SK-N-SH (cell line): ENCODE measurements around the gene TMEM174. TPM values are rescaled to one million over a fixed set of nuclear protein-coding genes. Genes with fewer than 3 reads are reported as not detected.

Experiments
- CTCF ChIA-PET: fragments of 300-600, 350-600 bp; formaldehyde crosslinking; extraction: SDS; loops from one replicate; lab custom pipeline; 2021; lab: Yijun Ruan, JAX
- POLR2A ChIA-PET: fragments of 350-600 bp; sonication (Branson Sonifier 250); formaldehyde crosslinking; extraction: SDS; loops from one replicate; lab custom pipeline; 2020; ENCODE audit warnings: antibody characterized with exemption, inconsistent platforms; lab: Yijun Ruan, JAX
- DNase-seq: peaks from one replicate; pipeline ENCODE4 v3.0.0; 2012
- H2AFZ ChIP-seq: fragments of 200-600 bp; sonication (generic); 2 replicates; pipeline ENCODE4 v1.8.1; 2016; ENCODE audit warnings: antibody characterized with exemption, mild to moderate bottlenecking, low read depth
- H3F3A ChIP-seq: fragments of 200-600 bp; sonication (generic); replicated peaks from 2 replicates; pipeline ENCODE3; 2016; ENCODE audit warnings: antibody characterized with exemption, mild to moderate bottlenecking; ENCODE audit not compliant: insufficient read depth
- H3K27ac ChIP-seq, 2 experiments: fragments of 200-500 bp in 1 of 2; fragments of 200-600 bp in 1 of 2; sonication (Bioruptor generic) in 1 of 2; sonication (generic), shearing (Covaris generic) in 1 of 2; 2 replicates each; pipeline versions ENCODE4 v1.5.1 to v1.6.1; 2014 to 2016; ENCODE audit warnings: low read depth in 2 of 2, inconsistent platforms in 1 of 2, low read length in 1 of 2, mild to moderate bottlenecking in 1 of 2, mixed read lengths in 1 of 2
- H3K27me3 ChIP-seq: fragments of 200-600 bp; sonication (generic), shearing (Covaris generic); 2 replicates; pipeline ENCODE4 v1.6.1; 2016; ENCODE audit warnings: mixed run types; ENCODE audit not compliant: insufficient read depth
- H3K36me3 ChIP-seq, 2 experiments: fragments of 200-500 bp in 1 of 2; fragments of 200-600 bp in 1 of 2; sonication (Bioruptor generic) in 1 of 2; sonication (generic) in 1 of 2; replicated peaks in 1 of 2; 2 replicates each; pipeline versions ENCODE3 to v1.5.1; 2014 to 2016; ENCODE audit warnings: low read length in 1 of 2, mild to moderate bottlenecking in 1 of 2; ENCODE audit not compliant: insufficient read depth in 2 of 2, control insufficient read depth in 1 of 2
- H3K4me1 ChIP-seq, 2 experiments: fragments of 200-500 bp in 1 of 2; fragments of 200-600 bp in 1 of 2; sonication (Bioruptor generic) in 1 of 2; sonication (generic), shearing (Covaris generic) in 1 of 2; 2 replicates each; pipeline versions ENCODE4 v1.5.1 to v1.6.1; 2014 to 2016; ENCODE audit warnings: low read depth in 1 of 2, low read length in 1 of 2, mixed run types in 1 of 2; ENCODE audit not compliant: insufficient read depth in 2 of 2, control insufficient read depth in 1 of 2
- H3K4me2 ChIP-seq: fragments of 200-600 bp; sonication (generic), shearing (Covaris generic); 2 replicates; pipeline ENCODE4 v1.6.1; 2017; ENCODE audit warnings: mixed run types
- H3K4me3 ChIP-seq, 2 experiments: fragments of 200-500 bp in 1 of 2; fragments of 200-600 bp in 1 of 2; sonication (Bioruptor generic) in 1 of 2; sonication (generic), shearing (Covaris generic) in 1 of 2; 2 replicates each; pipeline versions ENCODE4 v1.5.1 to v1.8.1; 2014 to 2016; ENCODE audit warnings: low read depth in 2 of 2, inconsistent platforms in 1 of 2, low read length in 1 of 2, mild to moderate bottlenecking in 1 of 2, mixed read lengths in 1 of 2, moderate library complexity in 1 of 2
- H3K79me2 ChIP-seq: fragments of 200-600 bp; sonication (generic); 2 replicates; pipeline ENCODE4 v1.8.1; 2017; ENCODE audit warnings: mild to moderate bottlenecking; ENCODE audit not compliant: insufficient read depth
- H3K9ac ChIP-seq: fragments of 200-600 bp; sonication (generic); 2 replicates; pipeline ENCODE4 v1.6.1; 2017; ENCODE audit warnings: mixed run types
- H3K9me2 ChIP-seq: fragments of 200-600 bp; sonication (generic); 2 replicates; pipeline ENCODE4 v1.6.1; 2017; ENCODE audit warnings: mixed run types
- H3K9me3 ChIP-seq: fragments of 200-600 bp; sonication (generic); 2 replicates; pipeline ENCODE4 v1.6.1; 2017; ENCODE audit warnings: mixed run types, mild to moderate bottlenecking, moderate library complexity
- H4K20me1 ChIP-seq: fragments of 200-600 bp; sonication (generic); 2 replicates; pipeline ENCODE4 v1.6.1; 2017; ENCODE audit warnings: mild to moderate bottlenecking, mixed run types; ENCODE audit not compliant: insufficient read depth
- CHD2 ChIP-seq: fragments of 150-350 bp; IDR thresholded peaks from 2 replicates; pipeline ENCODE4 v1.6.1; 2018; ENCODE audit warnings: low read length; ENCODE audit not compliant: partially characterized antibody
- ELF1 ChIP-seq: IDR thresholded peaks from 2 replicates; pipeline ENCODE4 v1.4.0; 2012
- EP300 ChIP-seq, 2 experiments: IDR thresholded peaks; 2 replicates each; pipeline versions ENCODE4 v1.4.0 to v1.6.1; 2012; ENCODE audit warnings: borderline replicate concordance in 1 of 2, low read depth in 1 of 2, low read length in 1 of 2
- FOSL2 ChIP-seq: IDR thresholded peaks from 2 replicates; pipeline ENCODE4 v1.4.0; 2012; ENCODE audit warnings: low read depth, mild to moderate bottlenecking, moderate library complexity, borderline replicate concordance
- FOXJ3 ChIP-seq: sonication (generic); formaldehyde crosslinking; IDR thresholded peaks from 2 replicates; pipeline ENCODE4 v1.5.1; 2020; ENCODE audit warnings: mild to moderate bottlenecking, missing genetic modification reagents
- FOXM1 ChIP-seq: IDR thresholded peaks from 2 replicates; pipeline ENCODE4 v1.4.0; 2012; ENCODE audit warnings: low read depth, mild to moderate bottlenecking
- GABPA ChIP-seq: IDR thresholded peaks from 2 replicates; pipeline ENCODE4 v1.4.0; 2012; ENCODE audit warnings: low read depth, mild to moderate bottlenecking
- MAX ChIP-seq: IDR thresholded peaks from 2 replicates; pipeline ENCODE4 v1.4.0; 2012; ENCODE audit warnings: low read depth
- MEF2A ChIP-seq: IDR thresholded peaks from 2 replicates; pipeline ENCODE4 v1.4.0; 2012; ENCODE audit warnings: low read depth, borderline replicate concordance
- NFIC ChIP-seq: IDR thresholded peaks from 2 replicates; pipeline ENCODE4 v1.4.0; 2012; ENCODE audit warnings: borderline replicate concordance
- RAD21 ChIP-seq: IDR thresholded peaks from 2 replicates; pipeline ENCODE4 v1.6.1; 2012; ENCODE audit warnings: mild to moderate bottlenecking, low read length
- RCOR1 ChIP-seq: fragments of 150-350 bp; IDR thresholded peaks from 2 replicates; pipeline ENCODE4 v1.6.1; 2017; ENCODE audit warnings: antibody characterized with exemption, low read length
- RFX5 ChIP-seq: IDR thresholded peaks from 2 replicates; pipeline ENCODE4 v1.6.1; 2012; ENCODE audit warnings: mild to moderate bottlenecking, improper control_type of control experiment, low read length
- SMC3 ChIP-seq: IDR thresholded peaks from 2 replicates; pipeline ENCODE4 v1.6.1; 2012; ENCODE audit warnings: low read depth, low read length, improper control_type of control experiment
- TCF12 ChIP-seq: IDR thresholded peaks from 2 replicates; pipeline ENCODE4 v1.4.0; 2012
- USF1 ChIP-seq: IDR thresholded peaks from 2 replicates; pipeline ENCODE4 v1.4.0; 2012; ENCODE audit warnings: low read depth, borderline replicate concordance
- USF2 ChIP-seq: fragments of 150-350 bp; IDR thresholded peaks from 2 replicates; pipeline ENCODE4 v1.6.1; 2017; ENCODE audit warnings: antibody characterized with exemption, low read length, low read depth, borderline replicate concordance
- YY1 ChIP-seq: IDR thresholded peaks from 2 replicates; pipeline ENCODE4 v1.4.0; 2012; ENCODE audit warnings: low read depth, mild to moderate bottlenecking
- WGBS: methylation state at CpG from one replicate; pipeline ENCODE4 v1.1.6; 2017; ENCODE audit warnings: low lambda C conversion rate; 5-methylcytosine and 5-hydroxymethylcytosine counted together
- polyA plus RNA-seq, 3 experiments: library from polyadenylated mRNA; depleted of rRNA; stranded (reverse); fragments of >200 nt; gene quantifications; 2 replicates each; pipeline ENCODE4 v1.2.3, GENCODE V29; 2012
- TF ChIP-seq, protein P1 (sequence below): fragments of 200-600 bp; sonication (generic); IDR thresholded peaks from 2 replicates; pipeline ENCODE4 v1.6.1; 2017; ENCODE audit warnings: antibody characterized with exemption, mild to moderate bottlenecking, moderate library complexity

Gene TMEM174
- polyA plus RNA-seq, 1 of the 3 experiments (the other 2 are of a cell fraction): not detected

DNA sequence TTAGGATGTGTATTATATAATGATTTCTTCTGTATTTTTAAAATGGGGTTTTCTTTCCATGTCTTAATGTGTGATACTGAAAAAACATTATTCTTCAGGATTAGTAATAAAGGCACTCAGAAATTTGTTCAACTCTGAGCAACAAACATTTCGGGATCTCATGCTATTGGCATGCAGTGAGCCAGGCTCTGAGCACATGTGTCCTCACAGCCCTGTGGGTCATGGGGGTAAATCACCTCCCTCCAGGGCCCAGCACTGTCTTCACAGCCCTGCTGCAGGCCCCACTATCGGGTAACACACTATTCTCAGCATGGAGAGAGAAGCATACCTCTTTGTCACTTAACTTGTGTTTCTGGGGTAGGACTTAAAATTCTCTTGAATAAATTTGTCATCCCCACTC lies 14.0 kb downstream of the TMEM174 start:
- no peak overlapping the region for H2AFZ ChIP-seq
- no peak overlapping the region for H3K27ac ChIP-seq
- H3K36me3 ChIP-seq: no peaks in the 10 kb centered on the region
- H3K9me2 ChIP-seq: no peaks in the 10 kb centered on the region
- H3K9me3 ChIP-seq: peaks cover 5% of the 10 kb centered on the region; the same call in 1 of the 2 replicates
- no peaks in the 10 kb centered on the region for H4K20me1 ChIP-seq
- H3K27me3 ChIP-seq: no peaks in the 10 kb centered on the region
- CTCF ChIA-PET: no interaction called here
- 70% methylated on average over 2 of the region's 2 CpGs for WGBS
- no peak overlapping the region for H3K4me3 ChIP-seq
- peaks cover 8% of the 10 kb centered on the region for H3F3A ChIP-seq
- POLR2A ChIA-PET: no interaction called here
- peaks cover 5 to 8% of the 10 kb centered on the region in 2 experiments; a peak in 2 of 4 replicates for H3K4me1 ChIP-seq
- no peaks in the 10 kb centered on the region for H3K79me2 ChIP-seq
- H3K9ac ChIP-seq: no peak overlapping the region
- TF ChIP-seq, protein P1, sequence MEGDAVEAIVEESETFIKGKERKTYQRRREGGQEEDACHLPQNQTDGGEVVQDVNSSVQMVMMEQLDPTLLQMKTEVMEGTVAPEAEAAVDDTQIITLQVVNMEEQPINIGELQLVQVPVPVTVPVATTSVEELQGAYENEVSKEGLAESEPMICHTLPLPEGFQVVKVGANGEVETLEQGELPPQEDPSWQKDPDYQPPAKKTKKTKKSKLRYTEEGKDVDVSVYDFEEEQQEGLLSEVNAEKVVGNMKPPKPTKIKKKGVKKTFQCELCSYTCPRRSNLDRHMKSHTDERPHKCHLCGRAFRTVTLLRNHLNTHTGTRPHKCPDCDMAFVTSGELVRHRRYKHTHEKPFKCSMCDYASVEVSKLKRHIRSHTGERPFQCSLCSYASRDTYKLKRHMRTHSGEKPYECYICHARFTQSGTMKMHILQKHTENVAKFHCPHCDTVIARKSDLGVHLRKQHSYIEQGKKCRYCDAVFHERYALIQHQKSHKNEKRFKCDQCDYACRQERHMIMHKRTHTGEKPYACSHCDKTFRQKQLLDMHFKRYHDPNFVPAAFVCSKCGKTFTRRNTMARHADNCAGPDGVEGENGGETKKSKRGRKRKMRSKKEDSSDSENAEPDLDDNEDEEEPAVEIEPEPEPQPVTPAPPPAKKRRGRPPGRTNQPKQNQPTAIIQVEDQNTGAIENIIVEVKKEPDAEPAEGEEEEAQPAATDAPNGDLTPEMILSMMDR: no peak
- no peak for TF ChIP-seq FOXJ3 (CRISPR knock-in tag)
- TF ChIP-seq MEF2A: no peak
- TF ChIP-seq CHD2: no peak
- no peak for TF ChIP-seq FOXM1
- no peak for TF ChIP-seq RAD21
- TF ChIP-seq TCF12: no peak
- TF ChIP-seq RFX5: no peak
- no peak for TF ChIP-seq FOSL2
- no peak for TF ChIP-seq USF2
- TF ChIP-seq USF1: no peak
- no peak for TF ChIP-seq SMC3
- TF ChIP-seq EP300 (IDR thresholded peaks at IDR 0.05; ENCODE audit: borderline replicate concordance in 1 of 2, low read depth in 1 of 2, low read length in 1 of 2): no peak
- no peak for TF ChIP-seq RCOR1
- no peak for TF ChIP-seq NFIC
- TF ChIP-seq YY1: no peak
- TF ChIP-seq ELF1: no peak
- TF ChIP-seq MAX: no peak
- no peak for TF ChIP-seq GABPA
- H3K4me2 ChIP-seq: no peak overlapping the region
- no peak for DNase-seq
